Ecto neural progenitor cell (in vitro differentiated cells): ENCODE data around the gene DOCK7.
"Not testable (repeated sequence)": the region's sequence is repeated elsewhere in the genome, so short reads cannot be mapped to it uniquely, and the experiment has no call there.

ENCODE experiments used
- DNase-seq: peaks from one replicate; pipeline ENCODE4 v3.0.0-alpha.2; 2018; ENCODE audit warnings: low spot score

Gene DOCK7

GRCh38 chr1:62528015-62528414 lies 160.2 kb downstream of the DOCK7 start:
- DNase-seq = no peak

- DNase-seq = not testable (repeated sequence)
These were observed 160.8 kb downstream of the DOCK7 start for GRCh38 chr1:62527346-62527745.

- no peak for DNase-seq
These were observed 164.3 kb downstream of the DOCK7 start for GRCh38 chr1:62523860-62524259.

- DNase-seq = no peak
These were observed 171.6 kb downstream of the DOCK7 start for GRCh38 chr1:62516600-62516999.

GRCh38 chr1:62514746-62515423 lies 173.3 kb downstream of the DOCK7 start:
- no peak for DNase-seq

GRCh38 chr1:62513013-62513412 lies 175.2 kb downstream of the DOCK7 start:
- DNase-seq = no peak

GRCh38 chr1:62509028-62509427 lies 179.2 kb downstream of the DOCK7 start:
- DNase-seq = no peak

- DNase-seq = no peak
These were observed 179.9 kb downstream of the DOCK7 start for GRCh38 chr1:62508187-62508758.

GRCh38 chr1:62500210-62500609 lies 188.0 kb downstream of the DOCK7 start:
- DNase-seq = no peak

- no peak for DNase-seq
These were observed 194.0 kb downstream of the DOCK7 start for GRCh38 chr1:62494137-62494536.

- DNase-seq = no peak
These were observed 194.5 kb downstream of the DOCK7 start for GRCh38 chr1:62493656-62494055.

- no peak for DNase-seq
These were observed 195.7 kb downstream of the DOCK7 start for GRCh38 chr1:62492521-62492920.

- no peak for DNase-seq
These were observed 200.2 kb downstream of the DOCK7 start for GRCh38 chr1:62487956-62488355.

- DNase-seq = no peak
These were observed 203.2 kb downstream of the DOCK7 start for GRCh38 chr1:62484824-62485468.

GRCh38 chr1:62481681-62482080 lies 206.5 kb downstream of the DOCK7 start:
- DNase-seq = no peak

- DNase-seq = no peak
These were observed 211.5 kb downstream of the DOCK7 start for GRCh38 chr1:62476525-62477219.

- DNase-seq = no peak
These were observed 221.1 kb downstream of the DOCK7 start for GRCh38 chr1:62467092-62467491.

GRCh38 chr1:62462370-62462769 lies 225.8 kb downstream of the DOCK7 start:
- DNase-seq = no peak

- no peak for DNase-seq
These were observed 230.2 kb downstream of the DOCK7 start for GRCh38 chr1:62457955-62458354.

GRCh38 chr1:62452951-62453350 lies 235.2 kb downstream of the DOCK7 start:
- DNase-seq = no peak

- no peak for DNase-seq
These were observed 237.9 kb downstream of the DOCK7 start for GRCh38 chr1:62450301-62450700.

- DNase-seq = no peak
These were observed 239.8 kb downstream of the DOCK7 start for GRCh38 chr1:62448221-62448933.
